Body of pancreas (tissue), 4 donors: Measurements from ENCODE around the gene RNGTT. TPM values are rescaled to one million over a fixed set of nuclear protein-coding genes. Genes with fewer than 3 reads are reported as not detected.
"Not testable (repeated sequence)": the region's sequence is repeated elsewhere in the genome, so short reads cannot be mapped to it uniquely, and the experiment has no call there.

Source experiments
- ATAC-seq: fragments of 150-250 bp; one replicate; pipeline ENCODE4 v1.9.1; 2016
- DNase-seq, 4 donors: peaks; one replicate each; pipeline ENCODE4 v3.0.0-alpha.2; 2019
- H3K27ac ChIP-seq, 4 donors: fragments of 200-600 bp; sonication (generic); 1 replicate in 3 of 4; 2 replicates in 1 of 4; pipeline versions ENCODE4 v1.5.1 to v1.6.1; 2016 to 2019; ENCODE audit warnings: mild to moderate bottlenecking in 1 of 4, mixed read lengths in 1 of 4, moderate library complexity in 1 of 4
- H3K27me3 ChIP-seq, 2 donors: fragments of 200-600 bp; sonication (generic); one replicate each; pipeline ENCODE4 v1.6.0; 2016; ENCODE audit warnings: mild to moderate bottlenecking in 1 of 2
- H3K36me3 ChIP-seq, 2 donors: fragments of 200-600 bp; sonication (generic); replicated peaks in 1 of 2; 2 replicates each; pipeline ENCODE4 v1.5.1; 2016; ENCODE audit warnings: low read depth in 2 of 2; ENCODE audit not compliant: insufficient read depth in 1 of 2
- H3K4me1 ChIP-seq: fragments of 200-600 bp; sonication (generic); one replicate; pipeline ENCODE4 v1.6.0; 2016
- H3K4me3 ChIP-seq, 2 donors: fragments of 200-600 bp; sonication (generic); 1 replicate in 1 of 2; 2 replicates in 1 of 2; pipeline ENCODE4 v1.5.1; 2016 to 2019
- H3K9me3 ChIP-seq, 3 donors: fragments of 200-600 bp; sonication (generic); 1 replicate in 2 of 3; 2 replicates in 1 of 3; pipeline ENCODE4 v1.5.1; 2016
- CTCF ChIP-seq, 7 experiments: fragments of 450-650 bp in 4 of 7; fragments of 200-600 bp in 3 of 7; sonication (generic) in 3 of 7; IDR thresholded peaks; one replicate each; pipeline ENCODE4 v1.5.1; 2016 to 2019; ENCODE audit warnings: antibody characterized with exemption in 7 of 7
- POLR2A ChIP-seq, 3 donors: fragments of 450-650 bp; IDR thresholded peaks; one replicate each; pipeline ENCODE4 v1.6.1; 2016; ENCODE audit warnings: antibody characterized with exemption in 3 of 3, mild to moderate bottlenecking in 2 of 3
- WGBS, 2 donors: methylation state at CpG; one replicate each; pipeline ENCODE4 v1.1.5; 2017; 5-methylcytosine and 5-hydroxymethylcytosine counted together
- intact Hi-C: fragments of 100-400 bp; cut with DNase I; formaldehyde crosslinking; loops from one replicate; pipeline ENCODE4 v1.15.1; 2023
- total RNA-seq, 2 donors: library from RNA; depleted of rRNA; stranded (reverse); fragments of >200 nt; gene quantifications; one replicate each; pipeline ENCODE4 v1.1.0, GENCODE V29; 2016

The RNGTT gene
- total RNA-seq, 2 donors from 2014 or later, result 9.9 to 15.2 TPM

GRCh38 chr6:88741939-88742338, 221.5 kb downstream of the RNGTT start:
- no peaks in the 10 kb centered on the region for H3K27me3 ChIP-seq
- H3K4me3 ChIP-seq, result no peak overlapping the region
- H3K4me1 ChIP-seq, result no peaks in the 10 kb centered on the region
- H3K27ac ChIP-seq, result no peak overlapping the region
- WGBS, 2 donors, result 34 to 48% methylated on average over 1 of the region's 1 CpG
- no peaks in the 10 kb centered on the region for H3K36me3 ChIP-seq
- H3K9me3 ChIP-seq, result no peaks in the 10 kb centered on the region
- DNase-seq (no peak), ATAC-seq (no peak)
- intact Hi-C loops, result no loop called here
- TF ChIP-seq CTCF (IDR thresholded peaks at IDR 0.05) (no peak), POLR2A (IDR thresholded peaks at IDR 0.05) (no peak)

GRCh38 chr6:88741071-88741470, 222.3 kb downstream of the RNGTT start:
- Histone ChIP-seq H3K36me3 (no peaks in the 10 kb centered on the region), H3K4me3 (no peak overlapping the region), H3K27me3 (no peaks in the 10 kb centered on the region), H3K27ac (no peak overlapping the region), H3K4me1 (no peaks in the 10 kb centered on the region), H3K9me3 (no peaks in the 10 kb centered on the region)
- intact Hi-C loops, result no loop called here
- WGBS, 2 donors, result 96 to 97% methylated on average over 7 of the region's 7 CpGs
- ATAC-seq (no peak), DNase-seq (no peak)
- TF ChIP-seq CTCF (IDR thresholded peaks at IDR 0.05) (no peak), POLR2A (IDR thresholded peaks at IDR 0.05) (no peak)

GRCh38 chr6:88734544-88734943, 228.9 kb downstream of the RNGTT start:
- no peak overlapping the region for H3K4me3 ChIP-seq
- H3K27me3 ChIP-seq, result no peaks in the 10 kb centered on the region
- TF ChIP-seq POLR2A (IDR thresholded peaks at IDR 0.05), result no peak
- no peak for TF ChIP-seq CTCF (IDR thresholded peaks at IDR 0.05)
- intact Hi-C loops, result no loop called here
- H3K36me3 ChIP-seq, result no peaks in the 10 kb centered on the region
- H3K4me1 ChIP-seq, result no peaks in the 10 kb centered on the region
- H3K9me3 ChIP-seq, result no peaks in the 10 kb centered on the region
- DNase-seq, result no peak
- no peak overlapping the region for H3K27ac ChIP-seq
- 87 to 97% methylated on average over 4 of the region's 4 CpGs for WGBS, 2 donors
- ATAC-seq, result no peak

DNA sequence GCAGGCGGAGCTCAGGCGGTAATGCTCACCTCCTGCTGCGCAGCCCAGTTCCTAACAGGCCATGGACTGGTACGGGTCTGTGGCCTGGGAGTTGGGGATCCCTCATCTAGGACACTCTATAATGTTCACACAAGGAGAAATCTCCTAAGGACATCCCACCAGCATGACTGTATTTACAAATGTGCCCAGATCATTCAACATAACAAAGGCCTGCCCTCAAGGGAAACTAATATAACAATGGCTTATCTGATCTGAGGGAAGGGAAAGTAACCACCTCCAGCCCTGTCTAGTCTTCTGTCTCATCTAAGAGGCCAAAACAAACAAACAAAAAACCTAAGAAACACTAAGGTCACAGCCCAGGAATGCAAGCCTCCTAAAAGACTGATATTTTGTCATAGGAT, 232.8 kb downstream of the RNGTT start:
- no peak overlapping the region for H3K4me3 ChIP-seq
- 95 to 100% methylated on average over 2 to 4 of the region's 4 CpGs for WGBS, 2 donors
- no peaks in the 10 kb centered on the region for H3K36me3 ChIP-seq
- no peaks in the 10 kb centered on the region for H3K4me1 ChIP-seq
- ATAC-seq, result no peak
- intact Hi-C loops, result no loop called here
- no peak overlapping the region for H3K27ac ChIP-seq
- H3K27me3 ChIP-seq, result no peaks in the 10 kb centered on the region
- H3K9me3 ChIP-seq, result no peaks in the 10 kb centered on the region
- DNase-seq, result no peak
- TF ChIP-seq CTCF (IDR thresholded peaks at IDR 0.05), result no peak

GRCh38 chr6:88728756-88729155, 234.7 kb downstream of the RNGTT start:
- ATAC-seq, result no peak
- TF ChIP-seq CTCF (IDR thresholded peaks at IDR 0.05) (no peak), POLR2A (IDR thresholded peaks at IDR 0.05) (no peak)
- Histone ChIP-seq H3K4me1 (no peaks in the 10 kb centered on the region), H3K27me3 (no peaks in the 10 kb centered on the region), H3K4me3 (no peak overlapping the region), H3K27ac (no peak overlapping the region), H3K9me3 (no peaks in the 10 kb centered on the region), H3K36me3 (no peaks in the 10 kb centered on the region)
- no peak for DNase-seq
- WGBS, 2 donors, result 81 to 85% methylated on average over 9 to 10 of the region's 10 CpGs
- intact Hi-C loops, result no loop called here

DNA sequence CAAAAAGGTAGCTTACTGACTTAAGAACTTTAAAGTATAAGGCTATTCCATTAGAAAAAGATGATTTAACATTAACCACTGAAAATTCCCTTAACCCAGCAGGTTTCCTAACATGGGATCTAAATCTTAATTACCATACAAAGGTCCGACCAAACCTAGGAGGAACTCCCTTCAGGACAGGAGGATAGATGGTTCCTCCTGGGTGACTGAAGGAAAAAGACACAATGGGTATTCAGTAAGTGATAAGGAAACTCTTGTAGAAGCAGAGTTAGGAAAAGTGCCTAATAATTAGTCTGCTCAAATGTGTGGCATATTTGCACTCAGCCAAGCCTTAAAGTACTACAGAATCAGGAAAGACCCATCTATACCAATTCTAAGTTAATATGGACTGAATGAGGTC, 237.0 kb downstream of the RNGTT start:
- intact Hi-C loops, H3K4me1 ChIP-seq, DNase-seq, H3K27ac ChIP-seq, H3K9me3 ChIP-seq, H3K36me3 ChIP-seq, H3K4me3 ChIP-seq, H3K27me3 ChIP-seq, ATAC-seq: not testable (repeated sequence)
- WGBS, 2 donors, result 86 to 91% methylated on average over 1 of the region's 1 CpG
